HG03342 (cell line): ENCODE data around the gene TMEM100.
A peak's percentile ranks its signal among the peaks of the same experiment; 100 is the strongest.

Experiments used
- ATAC-seq: cut with Tn5 transposase; IDR thresholded peaks from one replicate; pipeline ENCODE4 v1.9.1; 2021; ENCODE audit warnings: mild to moderate bottlenecking, moderate library complexity; ENCODE audit not compliant: unreplicated experiment

The TMEM100 gene

DNA sequence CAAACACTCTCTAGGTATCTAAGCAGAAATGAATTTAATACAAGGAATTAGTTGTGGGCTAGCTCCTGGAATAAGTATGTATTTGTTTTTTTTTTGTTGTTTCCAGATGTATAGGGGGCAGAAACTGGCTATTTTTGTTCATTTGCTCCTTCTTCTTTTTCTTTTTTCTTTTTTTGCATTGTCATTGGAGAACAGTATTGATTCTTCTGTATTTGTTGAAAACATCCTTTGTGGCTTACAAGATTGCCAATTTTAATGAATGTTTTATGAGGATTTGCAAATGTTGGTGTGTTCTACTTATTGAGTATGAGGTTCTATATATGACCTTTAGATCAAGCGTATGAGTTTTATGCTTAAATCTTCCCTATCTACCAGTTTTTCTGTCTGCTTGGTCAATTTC lies 22.6 kb upstream of the TMEM100 start:
- ATAC-seq = no peak

GRCh38 chr17:55743103-55743679 lies 20.5 kb upstream of the TMEM100 start:
- no peak for ATAC-seq

DNA sequence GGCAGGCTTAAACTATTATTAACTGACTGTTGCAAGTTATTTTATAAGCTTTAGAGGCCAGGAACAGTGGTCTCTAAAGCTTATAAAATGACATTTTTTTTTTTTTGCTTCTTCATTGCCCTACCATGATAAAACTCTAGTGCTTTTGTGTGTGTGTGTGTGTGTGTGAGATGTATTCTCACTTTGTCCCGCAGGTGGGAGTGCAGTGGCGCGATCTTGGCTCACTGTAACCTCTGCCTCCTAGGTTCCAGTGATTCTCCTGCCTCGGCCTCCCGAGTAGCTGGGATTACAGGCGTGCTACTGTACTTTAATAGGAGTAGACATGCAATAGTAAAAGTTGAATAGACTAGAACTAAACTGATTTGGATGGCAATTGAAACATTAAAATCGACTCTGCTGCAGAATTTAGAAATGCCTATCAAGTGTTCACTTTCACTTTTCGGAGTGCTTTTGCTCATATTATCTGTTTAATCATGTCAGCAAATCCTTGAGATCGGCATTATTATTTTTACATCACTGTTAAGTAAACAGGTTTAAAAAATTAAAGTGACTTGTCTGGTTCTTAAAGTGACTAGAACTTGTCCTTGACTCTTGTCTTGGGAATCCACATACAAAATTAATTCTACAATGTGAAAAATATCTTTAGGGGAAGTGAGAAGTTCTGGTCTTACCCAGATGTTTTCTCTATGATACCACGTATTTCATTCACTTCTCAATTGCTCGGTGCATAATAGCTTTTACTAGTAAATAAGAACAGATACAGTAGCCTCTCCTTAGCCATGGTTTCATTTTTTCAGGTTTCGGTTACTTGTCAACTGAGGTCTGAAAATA lies 19.8 kb upstream of the TMEM100 start:
- ATAC-seq = peak; percentile 89

- ATAC-seq = no peak
These were observed 18.7 kb upstream of the TMEM100 start for GRCh38 chr17:55741356-55741700.

GRCh38 chr17:55740511-55741355 lies 18.1 kb upstream of the TMEM100 start:
- ATAC-seq = no peak

- ATAC-seq = no peak
These were observed 15.4 kb upstream of the TMEM100 start for GRCh38 chr17:55737976-55738501.

- peak; percentile 68 for ATAC-seq
These were observed 13.2 kb upstream of the TMEM100 start for GRCh38 chr17:55735731-55736405.

GRCh38 chr17:55734128-55734781 lies 11.6 kb upstream of the TMEM100 start:
- no peak for ATAC-seq

- ATAC-seq = no peak
These were observed 9.1 kb upstream of the TMEM100 start for GRCh38 chr17:55731586-55732250.

DNA sequence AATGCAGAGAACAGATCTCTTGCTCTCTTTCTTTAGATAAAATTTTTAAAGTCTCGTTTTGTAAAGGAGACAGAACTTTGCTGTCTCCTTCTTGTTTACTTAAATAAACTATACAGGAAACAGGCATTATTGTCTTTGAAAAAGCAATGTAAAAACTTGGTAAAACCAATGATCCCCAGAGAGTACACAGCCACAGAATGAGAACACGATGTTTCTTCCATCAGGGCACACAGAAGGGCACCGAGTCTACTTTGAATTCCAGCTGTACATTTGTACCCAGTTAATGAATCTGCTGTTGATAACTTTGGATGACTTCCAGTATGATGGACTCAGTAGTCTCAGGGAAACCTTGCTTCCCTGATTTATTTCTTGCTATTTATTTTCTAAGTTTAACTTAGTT lies 8.1 kb upstream of the TMEM100 start:
- ATAC-seq = no peak

GRCh38 chr17:55730380-55730779 lies 7.7 kb upstream of the TMEM100 start:
- no peak for ATAC-seq

- no peak for ATAC-seq
These were observed 6.8 kb upstream of the TMEM100 start for GRCh38 chr17:55729484-55729883.

- ATAC-seq = no peak
These were observed 6.2 kb upstream of the TMEM100 start for GRCh38 chr17:55728833-55729232.

DNA sequence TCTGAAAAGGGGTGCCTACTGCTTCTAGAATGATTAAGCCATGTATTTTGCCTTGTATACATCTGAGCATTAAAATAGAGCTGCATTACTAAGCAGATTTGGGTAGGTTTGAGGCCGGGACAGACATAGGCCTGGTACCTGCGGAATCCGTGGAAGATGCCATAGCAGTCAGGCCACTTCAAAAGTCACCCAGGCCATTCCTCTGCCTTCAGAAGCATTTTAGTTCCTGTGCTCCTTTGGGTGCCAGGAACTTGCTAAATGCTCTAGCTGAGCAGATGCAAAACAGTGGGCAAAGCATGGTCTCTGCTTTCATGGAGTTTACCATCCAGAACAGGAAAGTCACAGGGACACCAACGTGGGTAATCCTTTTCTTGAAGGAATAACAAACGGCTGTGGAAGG lies 5.7 kb upstream of the TMEM100 start:
- no peak for ATAC-seq

GRCh38 chr17:55727920-55728319 lies 5.3 kb upstream of the TMEM100 start:
- no peak for ATAC-seq

- ATAC-seq = no peak
These were observed 4.6 kb upstream of the TMEM100 start for GRCh38 chr17:55727275-55727674.

GRCh38 chr17:55726440-55726839 lies 3.8 kb upstream of the TMEM100 start:
- no peak for ATAC-seq

- no peak for ATAC-seq
These were observed 804 bp upstream of the TMEM100 start for GRCh38 chr17:55723488-55723848.

GRCh38 chr17:55722016-55722736 lies 488 bp downstream of the TMEM100 start:
- ATAC-seq = no peak
